Uterus (tissue), 4 donors: Measurements from ENCODE around the gene YWHAH. TPM values are rescaled to one million over a fixed set of nuclear protein-coding genes. Genes with fewer than 3 reads are reported as not detected.

Source experiments
- DNase-seq, 2 donors: peaks; one replicate each; pipeline ENCODE4 v3.0.0-alpha.2; 2019 to 2020
- H3K27ac ChIP-seq, 2 donors: fragments of 200-600 bp; sonication (generic); 1 replicate in 1 of 2; 2 replicates in 1 of 2; pipeline ENCODE4 v1.5.1; 2016 to 2018
- H3K27me3 ChIP-seq, 2 donors: fragments of 200-600 bp; sonication (generic); one replicate each; pipeline ENCODE4 v1.5.1; 2018 to 2019; ENCODE audit warnings: control low read depth in 1 of 2
- H3K36me3 ChIP-seq, 2 donors: fragments of 200-600 bp; sonication (generic); one replicate each; pipeline ENCODE4 v1.5.1; 2019; ENCODE audit warnings: control low read depth in 1 of 2
- H3K4me1 ChIP-seq, 2 donors: fragments of 200-600 bp; sonication (generic); one replicate each; pipeline ENCODE4 v1.5.1; 2018 to 2019; ENCODE audit warnings: control low read depth in 1 of 2
- H3K4me3 ChIP-seq, 2 donors: fragments of 200-600 bp; sonication (generic); 1 replicate in 1 of 2; 2 replicates in 1 of 2; pipeline ENCODE4 v1.5.1; 2018 to 2019; ENCODE audit warnings: mild to moderate bottlenecking in 1 of 2
- H3K9me3 ChIP-seq, 2 donors: fragments of 200-600 bp; sonication (generic); one replicate each; pipeline ENCODE4 v1.5.1; 2019; ENCODE audit warnings: control low read depth in 1 of 2
- POLR2A ChIP-seq, 2 donors: fragments of 450-650 bp; IDR thresholded peaks; one replicate each; pipeline ENCODE4 v1.6.1; 2016; ENCODE audit warnings: antibody characterized with exemption in 2 of 2, mild to moderate bottlenecking in 1 of 2, moderate library complexity in 1 of 2
- intact Hi-C: fragments of 100-400 bp; cut with DNase I; formaldehyde crosslinking; loops from one replicate; pipeline ENCODE4 v1.15.1; 2023; ENCODE audit warnings: low total_unique reads
- total RNA-seq, 4 donors: library from RNA; depleted of rRNA in 3 of 4; stranded (reverse); fragments of >200 nt in 3 of 4; gene quantifications; one replicate each; pipeline versions ENCODE4 v1.1.0 to v1.2.4, GENCODE V29; 2014 to 2023
- TF ChIP-seq, protein P1 (sequence below), 4 experiments: fragments of 200-600 bp in 2 of 4; fragments of 450-650 bp in 2 of 4; sonication (generic) in 2 of 4; IDR thresholded peaks; one replicate each; pipeline ENCODE4 v1.5.1; 2016 to 2019; ENCODE audit warnings: antibody characterized with exemption in 4 of 4, mild to moderate bottlenecking in 2 of 4, moderate library complexity in 1 of 4
- donor health status: DM: yes; HTN: yes; CAD: no.

YWHAH gene
- total RNA-seq, 4 donors from 2014 or later, result 37.1 to 209 (median 101) TPM

DNA sequence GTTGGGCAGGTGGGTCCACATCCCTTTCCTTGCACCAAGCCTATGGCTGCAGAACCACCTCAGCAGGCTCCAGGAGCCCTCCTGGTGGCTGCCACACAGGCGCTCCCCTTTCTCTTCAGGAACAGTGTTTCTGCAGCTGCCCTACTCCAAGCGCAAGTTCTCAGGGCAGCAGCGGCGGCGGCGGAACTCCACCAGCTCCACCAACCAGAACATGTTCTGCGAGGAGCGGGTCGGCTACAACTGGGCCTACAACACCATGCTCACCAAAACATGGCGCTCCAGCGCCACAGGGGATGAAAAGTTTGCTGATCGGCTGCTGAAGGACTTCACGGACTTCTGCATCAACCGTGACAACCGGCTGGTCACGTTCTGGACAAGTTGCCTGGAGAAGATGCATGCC, 38.2 kb upstream of the YWHAH start:
- intact Hi-C loops, result no loop called here
- TF ChIP-seq, protein P1, sequence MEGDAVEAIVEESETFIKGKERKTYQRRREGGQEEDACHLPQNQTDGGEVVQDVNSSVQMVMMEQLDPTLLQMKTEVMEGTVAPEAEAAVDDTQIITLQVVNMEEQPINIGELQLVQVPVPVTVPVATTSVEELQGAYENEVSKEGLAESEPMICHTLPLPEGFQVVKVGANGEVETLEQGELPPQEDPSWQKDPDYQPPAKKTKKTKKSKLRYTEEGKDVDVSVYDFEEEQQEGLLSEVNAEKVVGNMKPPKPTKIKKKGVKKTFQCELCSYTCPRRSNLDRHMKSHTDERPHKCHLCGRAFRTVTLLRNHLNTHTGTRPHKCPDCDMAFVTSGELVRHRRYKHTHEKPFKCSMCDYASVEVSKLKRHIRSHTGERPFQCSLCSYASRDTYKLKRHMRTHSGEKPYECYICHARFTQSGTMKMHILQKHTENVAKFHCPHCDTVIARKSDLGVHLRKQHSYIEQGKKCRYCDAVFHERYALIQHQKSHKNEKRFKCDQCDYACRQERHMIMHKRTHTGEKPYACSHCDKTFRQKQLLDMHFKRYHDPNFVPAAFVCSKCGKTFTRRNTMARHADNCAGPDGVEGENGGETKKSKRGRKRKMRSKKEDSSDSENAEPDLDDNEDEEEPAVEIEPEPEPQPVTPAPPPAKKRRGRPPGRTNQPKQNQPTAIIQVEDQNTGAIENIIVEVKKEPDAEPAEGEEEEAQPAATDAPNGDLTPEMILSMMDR (IDR thresholded peaks at IDR 0.05), result no peak
- no peak for TF ChIP-seq POLR2A (IDR thresholded peaks at IDR 0.05)
- no peaks in the 10 kb centered on the region for H3K36me3 ChIP-seq

DNA sequence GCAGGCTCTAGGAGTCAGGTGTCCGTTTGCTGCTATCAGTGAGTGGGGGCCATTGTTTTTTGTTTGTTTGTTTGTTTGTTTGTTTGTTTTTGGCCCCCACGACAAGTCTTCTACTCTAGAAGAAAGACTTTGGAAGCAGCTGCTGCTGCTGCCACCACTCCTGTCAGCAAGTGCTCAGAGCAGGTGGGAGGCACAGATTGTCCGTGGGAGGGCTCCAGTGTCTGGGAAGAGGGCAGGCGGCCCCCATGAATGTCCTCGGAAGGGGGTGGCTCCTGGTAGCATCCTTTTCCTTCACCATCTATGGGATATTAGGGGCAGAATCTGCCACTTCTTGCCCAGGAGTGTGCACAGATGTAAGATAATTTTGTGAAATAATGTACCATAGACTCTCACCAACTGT, 37.8 kb upstream of the YWHAH start:
- Histone ChIP-seq H3K36me3 (no peaks in the 10 kb centered on the region), H3K27ac (no peak overlapping the region), H3K27me3 (no peaks in the 10 kb centered on the region)

More for the DNA sequence above, 38.2 kb upstream of the YWHAH start:
- Histone ChIP-seq H3K9me3 (no peaks in the 10 kb centered on the region), H3K4me3 (no peak overlapping the region), H3K4me1 (no peaks in the 10 kb centered on the region), H3K27me3 (no peaks in the 10 kb centered on the region), H3K27ac (no peak overlapping the region)
- no peak for DNase-seq

GRCh38 chr22:31909977-31910376, 34.4 kb upstream of the YWHAH start:
- Histone ChIP-seq H3K4me1 (no peaks in the 10 kb centered on the region), H3K36me3 (no peaks in the 10 kb centered on the region), H3K9me3 (no peaks in the 10 kb centered on the region), H3K4me3 (no peak overlapping the region), H3K27ac (no peak overlapping the region), H3K27me3 (no peaks in the 10 kb centered on the region)
- TF ChIP-seq, protein P1 (IDR thresholded peaks at IDR 0.05), result no peak
- intact Hi-C loops, result no loop called here
- DNase-seq, result no peak

More for the DNA sequence above, 37.8 kb upstream of the YWHAH start:
- Histone ChIP-seq H3K9me3 (no peaks in the 10 kb centered on the region), H3K4me3 (no peak overlapping the region), H3K4me1 (no peaks in the 10 kb centered on the region)
- DNase-seq, result no peak
- intact Hi-C loops, result no loop called here
- no peak for TF ChIP-seq POLR2A (IDR thresholded peaks at IDR 0.05)
- TF ChIP-seq, protein P1 (IDR thresholded peaks at IDR 0.05), result no peak

GRCh38 chr22:31911565-31912406, 32.5 kb upstream of the YWHAH start:
- H3K36me3 ChIP-seq, result no peaks in the 10 kb centered on the region
- no peak overlapping the region for H3K27ac ChIP-seq
- no peak for DNase-seq
- intact Hi-C loops, result no loop called here
- no peaks in the 10 kb centered on the region for H3K27me3 ChIP-seq
- TF ChIP-seq, protein P1 (IDR thresholded peaks at IDR 0.05), result no peak
- TF ChIP-seq POLR2A (IDR thresholded peaks at IDR 0.05), result no peak
- H3K4me3 ChIP-seq, result no peak overlapping the region
- no peaks in the 10 kb centered on the region for H3K9me3 ChIP-seq
- no peaks in the 10 kb centered on the region for H3K4me1 ChIP-seq

GRCh38 chr22:31912407-31912743, 32.0 kb upstream of the YWHAH start:
- intact Hi-C loops, result no loop called here
- Histone ChIP-seq H3K36me3 (no peaks in the 10 kb centered on the region), H3K27me3 (no peaks in the 10 kb centered on the region), H3K9me3 (no peaks in the 10 kb centered on the region), H3K27ac (no peak overlapping the region), H3K4me3 (no peak overlapping the region), H3K4me1 (no peaks in the 10 kb centered on the region)
- no peak for DNase-seq
- TF ChIP-seq POLR2A (IDR thresholded peaks at IDR 0.05), result no peak
- TF ChIP-seq, protein P1 (IDR thresholded peaks at IDR 0.05), result no peak
